HG03457 (cell line): ENCODE results near the gene ACSM2A.
"Not testable (repeated sequence)": the region's sequence is repeated elsewhere in the genome, so short reads cannot be mapped to it uniquely, and the experiment has no call there.

ENCODE experiments used
- ATAC-seq: cut with Tn5 transposase; IDR thresholded peaks from one replicate; pipeline ENCODE4 v1.9.1; 2021; ENCODE audit warnings: moderate number of reproducible peaks; ENCODE audit not compliant: unreplicated experiment

Gene ACSM2A

GRCh38 chr16:20451364-20451763 is at the start of gene ACSM2A:
Gene ACSM2A (plus strand): TSS chr16:20451521. CDS start chr16:20460115, 8,594 bp downstream.
- ATAC-seq = not testable (repeated sequence)

- no peak for ATAC-seq
These were observed 48.7 kb upstream of the ACSM2A start for GRCh38 chr16:20402651-20403050.

- ATAC-seq = no peak
These were observed 46.7 kb upstream of the ACSM2A start, which contains the start of gene PDILT for GRCh38 chr16:20404637-20405036. Gene PDILT (minus strand): TSS chr16:20404737. CDS start chr16:20399300, 5,437 bp downstream.

GRCh38 chr16:20409398-20410120 is 41.8 kb upstream of the ACSM2A start, which contains the start of gene ACSM5:
Gene ACSM5 (plus strand): TSS chr16:20409534. CDS start chr16:20411485, 1,951 bp downstream.
- ATAC-seq = no peak

GRCh38 chr16:20410121-20410723 is 41.1 kb upstream of the ACSM2A start:
- ATAC-seq = no peak

- no peak for ATAC-seq
These were observed 40.3 kb upstream of the ACSM2A start for GRCh38 chr16:20411055-20411454.

GRCh38 chr16:20415541-20415940 is 35.8 kb upstream of the ACSM2A start:
- no peak for ATAC-seq

- ATAC-seq = not testable (repeated sequence)
These were observed 32.2 kb upstream of the ACSM2A start for GRCh38 chr16:20419093-20419492.

GRCh38 chr16:20421748-20422147 is 29.6 kb upstream of the ACSM2A start:
- not testable (repeated sequence) for ATAC-seq

- ATAC-seq = not testable (repeated sequence)
These were observed 27.6 kb upstream of the ACSM2A start for GRCh38 chr16:20423772-20424128.

- no peak for ATAC-seq
These were observed 27.0 kb upstream of the ACSM2A start for GRCh38 chr16:20424129-20424866.

- ATAC-seq = not testable (repeated sequence)
These were observed 23.9 kb upstream of the ACSM2A start for GRCh38 chr16:20427401-20427797.

- ATAC-seq = not testable (repeated sequence)
These were observed 21.8 kb upstream of the ACSM2A start for GRCh38 chr16:20429499-20429898.

- ATAC-seq = not testable (repeated sequence)
These were observed 20.8 kb upstream of the ACSM2A start for GRCh38 chr16:20430480-20430879.

GRCh38 chr16:20430948-20431347 is 20.4 kb upstream of the ACSM2A start:
- ATAC-seq = no peak

- ATAC-seq = not testable (repeated sequence)
These were observed 12.4 kb upstream of the ACSM2A start for GRCh38 chr16:20438950-20439349.

GRCh38 chr16:20439820-20440231 is 11.5 kb upstream of the ACSM2A start:
- not testable (repeated sequence) for ATAC-seq

- not testable (repeated sequence) for ATAC-seq
These were observed 10.6 kb upstream of the ACSM2A start for GRCh38 chr16:20440731-20441130.

GRCh38 chr16:20441191-20441590 is 10.1 kb upstream of the ACSM2A start:
- no peak for ATAC-seq

GRCh38 chr16:20441859-20442258 is 9.5 kb upstream of the ACSM2A start:
- not testable (repeated sequence) for ATAC-seq

GRCh38 chr16:20446652-20447393 is 4.5 kb upstream of the ACSM2A start:
- not testable (repeated sequence) for ATAC-seq
